ENCODE results near the gene ZNF414.
A peak's percentile ranks its signal among the peaks of the same experiment; 100 is the strongest.

- TF ChIP-seq CTCF (IDR thresholded peaks at IDR 0.05; ENCODE audit: low read length), result peak; percentile 81
- no peak for TF ChIP-seq EZH2 (optimal IDR thresholded peaks at IDR 0.05; ENCODE audit: low read depth, low read length)
- TF ChIP-seq EZH2phosphoT487 (IDR thresholded peaks at IDR 0.05; ENCODE audit: low read length), result no peak
Measured at GRCh38 chr19:8505680-8506401, 8.1 kb downstream of the ZNF414 start.

All from MM.1S (cell line).